CD4-positive, CD25-positive, alpha-beta regulatory T cell (primary cell): ENCODE results near the gene NUDT3. TPM values are rescaled to one million over a fixed set of nuclear protein-coding genes. Genes with fewer than 3 reads are reported as not detected.
"Not testable (repeated sequence)": the region's sequence is repeated elsewhere in the genome, so short reads cannot be mapped to it uniquely, and the experiment has no call there.

Source experiments
- ATAC-seq, 2 donors: fragments of 150-1000 bp; cut with Tn5 transposase; one replicate each; pipeline ENCODE4 v1.10.0; 2021; ENCODE audit warnings: low read depth in 2 of 2, moderate number of reproducible peaks in 2 of 2, moderate library complexity in 1 of 2
- DNase-seq, 3 donors: peaks; one replicate each; pipeline versions ENCODE4 v3.0.0 to v3.0.0-alpha.2; 2012 to 2022; ENCODE audit warnings: mixed read lengths in 1 of 3
- H3K27ac ChIP-seq: one replicate; pipeline ENCODE4 v1.7.0; 2013; ENCODE audit warnings: mild to moderate bottlenecking, low read length; ENCODE audit not compliant: insufficient read depth, poor library complexity, severe bottlenecking
- H3K27me3 ChIP-seq: one replicate; pipeline ENCODE4 v1.7.0; 2013; ENCODE audit warnings: low read length; ENCODE audit not compliant: control insufficient read depth, insufficient read depth
- H3K36me3 ChIP-seq: one replicate; pipeline ENCODE4 v1.7.0; 2013; ENCODE audit warnings: mild to moderate bottlenecking, low read length, moderate library complexity; ENCODE audit not compliant: control insufficient read depth, insufficient read depth
- H3K4me1 ChIP-seq: 2 replicates; pipeline ENCODE4 v1.7.0; 2013; ENCODE audit warnings: mild to moderate bottlenecking, low read length; ENCODE audit not compliant: insufficient read depth, control insufficient read depth, poor library complexity, severe bottlenecking
- H3K4me3 ChIP-seq: one replicate; pipeline ENCODE4 v1.7.0; 2013; ENCODE audit warnings: low read depth, mild to moderate bottlenecking, low read length, moderate library complexity
- H3K9me3 ChIP-seq, 2 experiments: 1 replicate in 1 of 2; 2 replicates in 1 of 2; pipeline ENCODE4 v1.7.0; 2013; ENCODE audit warnings: low read length in 2 of 2, mild to moderate bottlenecking in 1 of 2, moderate library complexity in 1 of 2; ENCODE audit not compliant: control insufficient read depth in 2 of 2
- H3K27ac Mint-ChIP-seq, 3 donors: one replicate each; pipeline ENCODE4 v1.8.0; 2020 to 2022; ENCODE audit warnings: mild to moderate bottlenecking in 3 of 3, mixed read lengths in 3 of 3, moderate library complexity in 2 of 3
- H3K27me3 Mint-ChIP-seq: one replicate; pipeline ENCODE4 v1.8.0; 2022; ENCODE audit warnings: mild to moderate bottlenecking, mixed read lengths
- H3K36me3 Mint-ChIP-seq: one replicate; pipeline ENCODE4 v1.8.0; 2020; ENCODE audit warnings: mixed read lengths
- H3K4me1 Mint-ChIP-seq, 4 donors: one replicate each; pipeline ENCODE4 v1.8.0; 2020 to 2022; ENCODE audit warnings: mixed read lengths in 4 of 4, mild to moderate bottlenecking in 1 of 4
- H3K4me3 Mint-ChIP-seq, 4 donors: one replicate each; pipeline ENCODE4 v1.8.0; 2020 to 2022; ENCODE audit warnings: mild to moderate bottlenecking in 4 of 4, mixed read lengths in 4 of 4, moderate library complexity in 3 of 4
- H3K9me3 Mint-ChIP-seq, 7 donors: one replicate each; pipeline ENCODE4 v1.8.0; 2020 to 2022; ENCODE audit warnings: mixed read lengths in 7 of 7, mild to moderate bottlenecking in 3 of 7, moderate library complexity in 2 of 7
- polyA plus RNA-seq, 4 donors: library from polyadenylated mRNA; unstranded; fragments of 300-500 nt; fragmentation: Illumina TruSeq; gene quantifications; one replicate each; pipeline ENCODE4 v1.2.3, GENCODE V29; 2021
- total RNA-seq: library from RNA; stranded (reverse); gene quantifications from one replicate; pipeline ENCODE4 v1.2.3, GENCODE V29; 2022

The NUDT3 gene
- total and polyA plus RNA-seq, 5 donors from 2014 or later, result 8.5 to 22.4 (median 9.8) TPM

GRCh38 chr6:34384321-34385153 is 7.9 kb downstream of the NUDT3 start:
- Mint-ChIP-seq H3K9me3 (no peaks in the 10 kb centered on the region), H3K36me3 (no peaks in the 10 kb centered on the region), H3K27ac (peak overlapping the region in 1 of 3 donors; percentile 35), H3K4me1 (peaks cover 12 to 47% (median 44%) of the 10 kb centered on the region in 4 donors), H3K27me3 (no peaks in the 10 kb centered on the region), H3K4me3 (no peak overlapping the region)
- Histone ChIP-seq H3K4me3 (no peak overlapping the region), H3K27me3 (no peaks in the 10 kb centered on the region), H3K4me1 (no peaks in the 10 kb centered on the region), H3K9me3 (no peaks in the 10 kb centered on the region), H3K27ac (no peak overlapping the region), H3K36me3 (no peaks in the 10 kb centered on the region)
- DNase-seq, result no peak
- no peak for ATAC-seq

GRCh38 chr6:34383656-34384320 is 8.7 kb downstream of the NUDT3 start:
- no peak overlapping the region for H3K4me3 ChIP-seq
- H3K9me3 Mint-ChIP-seq, result no peaks in the 10 kb centered on the region
- H3K27me3 ChIP-seq, result no peaks in the 10 kb centered on the region
- H3K36me3 Mint-ChIP-seq, result no peaks in the 10 kb centered on the region
- no peaks in the 10 kb centered on the region for H3K9me3 ChIP-seq
- H3K36me3 ChIP-seq, result no peaks in the 10 kb centered on the region
- DNase-seq, result no peak
- peak overlapping the region; percentile 1 to 35 (median 7) for H3K27ac Mint-ChIP-seq
- H3K4me1 ChIP-seq, result no peaks in the 10 kb centered on the region
- no peaks in the 10 kb centered on the region for H3K27me3 Mint-ChIP-seq
- no peak for ATAC-seq
- no peak overlapping the region for H3K27ac ChIP-seq
- peaks cover 14 to 42% (median 40%) of the 10 kb centered on the region in 4 donors for H3K4me1 Mint-ChIP-seq
- H3K4me3 Mint-ChIP-seq, result no peak overlapping the region

- Histone ChIP-seq H3K27me3 (no peaks in the 10 kb centered on the region), H3K4me1 (no peaks in the 10 kb centered on the region), H3K4me3 (no peak overlapping the region), H3K27ac (no peak overlapping the region), H3K9me3 (no peaks in the 10 kb centered on the region), H3K36me3 (no peaks in the 10 kb centered on the region)
- no peak overlapping the region for H3K4me3 Mint-ChIP-seq
- H3K27me3 Mint-ChIP-seq, result no peaks in the 10 kb centered on the region
- DNase-seq, result no peak
- H3K27ac Mint-ChIP-seq, result peak overlapping the region in 1 of 3 donors; percentile 1
- H3K36me3 Mint-ChIP-seq, result no peaks in the 10 kb centered on the region
- no peak for ATAC-seq
- H3K9me3 Mint-ChIP-seq, result no peaks in the 10 kb centered on the region
- peaks cover 20 to 43% (median 40%) of the 10 kb centered on the region in 4 donors for H3K4me1 Mint-ChIP-seq
Measured at GRCh38 chr6:34383161-34383631, 9.3 kb downstream of the NUDT3 start.

- H3K36me3 ChIP-seq, result no peaks in the 10 kb centered on the region
- Mint-ChIP-seq H3K4me1 (peaks cover 15 to 36% (median 28%) of the 10 kb centered on the region in 4 donors), H3K4me3 (peak overlapping the region in 1 of 4 donors; percentile 44), H3K27me3 (no peaks in the 10 kb centered on the region), H3K27ac (no peak overlapping the region), H3K36me3 (no peaks in the 10 kb centered on the region), H3K9me3 (no peaks in the 10 kb centered on the region)
- H3K27me3 ChIP-seq, result no peaks in the 10 kb centered on the region
- no peak overlapping the region for H3K27ac ChIP-seq
- no peaks in the 10 kb centered on the region for H3K9me3 ChIP-seq
- no peak overlapping the region for H3K4me3 ChIP-seq
- DNase-seq (no peak), ATAC-seq (no peak)
- no peaks in the 10 kb centered on the region for H3K4me1 ChIP-seq
Measured at GRCh38 chr6:34381081-34381480, 11.4 kb downstream of the NUDT3 start.

- no peak overlapping the region for H3K4me3 Mint-ChIP-seq
- no peaks in the 10 kb centered on the region for H3K9me3 Mint-ChIP-seq
- no peaks in the 10 kb centered on the region for H3K36me3 ChIP-seq
- no peak for ATAC-seq
- no peaks in the 10 kb centered on the region for H3K9me3 ChIP-seq
- no peak for DNase-seq
- no peaks in the 10 kb centered on the region for H3K27me3 ChIP-seq
- H3K4me1 ChIP-seq, result no peaks in the 10 kb centered on the region
- peaks cover 11 to 21% (median 16%) of the 10 kb centered on the region in 4 donors for H3K4me1 Mint-ChIP-seq
- H3K27ac Mint-ChIP-seq, result no peak overlapping the region
- no peaks in the 10 kb centered on the region for H3K36me3 Mint-ChIP-seq
- H3K27me3 Mint-ChIP-seq, result no peaks in the 10 kb centered on the region
- no peak overlapping the region for H3K4me3 ChIP-seq
- no peak overlapping the region for H3K27ac ChIP-seq
Measured at GRCh38 chr6:34378470-34378869, 14.0 kb downstream of the NUDT3 start.

- H3K36me3 ChIP-seq, result no peaks in the 10 kb centered on the region
- no peak overlapping the region for H3K27ac ChIP-seq
- Mint-ChIP-seq H3K4me1 (peaks cover 10 to 17% (median 15%) of the 10 kb centered on the region in 4 donors), H3K36me3 (no peaks in the 10 kb centered on the region), H3K9me3 (no peaks in the 10 kb centered on the region), H3K27ac (no peak overlapping the region), H3K27me3 (no peaks in the 10 kb centered on the region), H3K4me3 (no peak overlapping the region)
- H3K4me3 ChIP-seq, result no peak overlapping the region
- H3K27me3 ChIP-seq, result no peaks in the 10 kb centered on the region
- no peaks in the 10 kb centered on the region for H3K9me3 ChIP-seq
- ATAC-seq (no peak), DNase-seq (no peak)
- H3K4me1 ChIP-seq, result no peaks in the 10 kb centered on the region
Measured at GRCh38 chr6:34377984-34378383, 14.5 kb downstream of the NUDT3 start.

GRCh38 chr6:34377571-34377970 is 14.9 kb downstream of the NUDT3 start:
- not testable (repeated sequence) for H3K9me3 Mint-ChIP-seq

More at GRCh38 chr6:34377571-34377970, 14.9 kb downstream of the NUDT3 start:
- not testable (repeated sequence) for H3K27me3 ChIP-seq, H3K36me3 Mint-ChIP-seq, H3K4me1 ChIP-seq, H3K9me3 ChIP-seq, DNase-seq, H3K27ac Mint-ChIP-seq, ATAC-seq, H3K27ac ChIP-seq, H3K27me3 Mint-ChIP-seq, H3K36me3 ChIP-seq, H3K4me3 ChIP-seq, H3K4me3 Mint-ChIP-seq
- peaks cover 10 to 17% (median 15%) of the 10 kb centered on the region in 4 donors for H3K4me1 Mint-ChIP-seq
